Effector memory CD4-positive, alpha-beta T cell (primary cell): ENCODE data around the gene FAF1.

Source experiments
- DNase-seq, 3 donors: peaks; one replicate each; pipeline ENCODE4 v3.0.0-alpha.2; 2020
- H3K27ac ChIP-seq: 2 replicates; pipeline ENCODE4 v1.7.0; 2013; ENCODE audit warnings: mild to moderate bottlenecking, low read length, moderate library complexity; ENCODE audit not compliant: insufficient read depth, poor library complexity, severe bottlenecking
- H3K27me3 ChIP-seq: replicated peaks from 2 replicates; pipeline ENCODE4 v1.7.0; 2013; ENCODE audit warnings: mild to moderate bottlenecking, low read length; ENCODE audit not compliant: insufficient read depth, control insufficient read depth, poor library complexity, severe bottlenecking
- H3K36me3 ChIP-seq: 2 replicates; pipeline ENCODE4 v1.7.0; 2013; ENCODE audit warnings: mild to moderate bottlenecking, low read length, moderate library complexity; ENCODE audit not compliant: control insufficient read depth, insufficient read depth
- H3K4me1 ChIP-seq: 2 replicates; pipeline ENCODE4 v1.7.0; 2013; ENCODE audit warnings: low read length, mild to moderate bottlenecking; ENCODE audit not compliant: control insufficient read depth, insufficient read depth, poor library complexity, severe bottlenecking
- H3K4me3 ChIP-seq: 2 replicates; pipeline ENCODE4 v1.7.0; 2013; ENCODE audit warnings: low read length, low read depth, mild to moderate bottlenecking; ENCODE audit not compliant: insufficient read depth, poor library complexity, severe bottlenecking
- H3K9me3 ChIP-seq: 2 replicates; pipeline ENCODE4 v1.7.0; 2013; ENCODE audit warnings: mild to moderate bottlenecking, low read length, moderate library complexity; ENCODE audit not compliant: control insufficient read depth

FAF1 gene

GRCh38 chr1:50505427-50505826, 454.6 kb downstream of the FAF1 start:
- H3K4me3 ChIP-seq, result no peak overlapping the region
- DNase-seq, result no peak
- no peak overlapping the region for H3K27ac ChIP-seq
- H3K9me3 ChIP-seq, result no peaks in the 10 kb centered on the region
- H3K4me1 ChIP-seq, result no peaks in the 10 kb centered on the region
- H3K36me3 ChIP-seq, result no peaks in the 10 kb centered on the region
- H3K27me3 ChIP-seq, result no peaks in the 10 kb centered on the region

- H3K27me3 ChIP-seq, result no peaks in the 10 kb centered on the region
- no peaks in the 10 kb centered on the region for H3K4me1 ChIP-seq
- H3K27ac ChIP-seq, result no peak overlapping the region
- H3K9me3 ChIP-seq, result no peaks in the 10 kb centered on the region
- DNase-seq, result no peak
- peaks cover 4% of the 10 kb centered on the region for H3K36me3 ChIP-seq
- H3K4me3 ChIP-seq, result no peak overlapping the region
These were observed 456.6 kb downstream of the FAF1 start for GRCh38 chr1:50503515-50503914.

GRCh38 chr1:50502147-50502546, 457.9 kb downstream of the FAF1 start:
- Histone ChIP-seq H3K4me1 (no peaks in the 10 kb centered on the region), H3K4me3 (no peak overlapping the region), H3K27ac (no peak overlapping the region), H3K36me3 (peaks cover 8% of the 10 kb centered on the region), H3K27me3 (no peaks in the 10 kb centered on the region), H3K9me3 (no peaks in the 10 kb centered on the region)
- DNase-seq, result no peak

- no peaks in the 10 kb centered on the region for H3K27me3 ChIP-seq
- no peak for DNase-seq
- no peak overlapping the region for H3K4me3 ChIP-seq
- no peaks in the 10 kb centered on the region for H3K9me3 ChIP-seq
- no peak overlapping the region for H3K27ac ChIP-seq
- H3K36me3 ChIP-seq, result peaks cover 18% of the 10 kb centered on the region
- H3K4me1 ChIP-seq, result no peaks in the 10 kb centered on the region
These were observed 463.1 kb downstream of the FAF1 start for GRCh38 chr1:50497007-50497406.

GRCh38 chr1:50493710-50494109, 466.4 kb downstream of the FAF1 start:
- Histone ChIP-seq H3K4me1 (no peaks in the 10 kb centered on the region), H3K9me3 (no peaks in the 10 kb centered on the region), H3K27ac (no peak overlapping the region), H3K27me3 (no peaks in the 10 kb centered on the region), H3K4me3 (no peak overlapping the region), H3K36me3 (peaks cover 16% of the 10 kb centered on the region)
- no peak for DNase-seq

- DNase-seq, result no peak
- H3K9me3 ChIP-seq, result no peaks in the 10 kb centered on the region
- H3K36me3 ChIP-seq, result peaks cover 15% of the 10 kb centered on the region
- H3K4me3 ChIP-seq, result no peak overlapping the region
- no peaks in the 10 kb centered on the region for H3K27me3 ChIP-seq
- no peaks in the 10 kb centered on the region for H3K4me1 ChIP-seq
- H3K27ac ChIP-seq, result no peak overlapping the region
These were observed 467.9 kb downstream of the FAF1 start for GRCh38 chr1:50492142-50492541.

- Histone ChIP-seq H3K4me1 (no peaks in the 10 kb centered on the region), H3K9me3 (no peaks in the 10 kb centered on the region), H3K27ac (no peak overlapping the region), H3K4me3 (no peak overlapping the region), H3K27me3 (no peaks in the 10 kb centered on the region), H3K36me3 (peaks cover 15% of the 10 kb centered on the region)
- DNase-seq, result no peak
These were observed 468.9 kb downstream of the FAF1 start for GRCh38 chr1:50491142-50491541.

GRCh38 chr1:50490640-50491039, 469.4 kb downstream of the FAF1 start:
- no peak overlapping the region for H3K4me3 ChIP-seq
- no peak for DNase-seq
- H3K36me3 ChIP-seq, result peaks cover 15% of the 10 kb centered on the region
- H3K27ac ChIP-seq, result no peak overlapping the region
- H3K4me1 ChIP-seq, result no peaks in the 10 kb centered on the region
- H3K9me3 ChIP-seq, result no peaks in the 10 kb centered on the region
- no peaks in the 10 kb centered on the region for H3K27me3 ChIP-seq

GRCh38 chr1:50488876-50489275, 471.2 kb downstream of the FAF1 start:
- DNase-seq, result no peak
- Histone ChIP-seq H3K27ac (no peak overlapping the region), H3K4me1 (no peaks in the 10 kb centered on the region), H3K36me3 (peaks cover 8% of the 10 kb centered on the region), H3K9me3 (no peaks in the 10 kb centered on the region), H3K27me3 (no peaks in the 10 kb centered on the region), H3K4me3 (no peak overlapping the region)

- DNase-seq, result no peak
- H3K9me3 ChIP-seq, result no peaks in the 10 kb centered on the region
- no peaks in the 10 kb centered on the region for H3K4me1 ChIP-seq
- H3K27ac ChIP-seq, result no peak overlapping the region
- peaks cover 5% of the 10 kb centered on the region for H3K36me3 ChIP-seq
- H3K4me3 ChIP-seq, result no peak overlapping the region
- H3K27me3 ChIP-seq, result no peaks in the 10 kb centered on the region
These were observed 471.7 kb downstream of the FAF1 start for GRCh38 chr1:50488356-50488755.

- Histone ChIP-seq H3K27ac (no peak overlapping the region), H3K36me3 (peaks cover 5% of the 10 kb centered on the region), H3K27me3 (no peaks in the 10 kb centered on the region), H3K9me3 (no peaks in the 10 kb centered on the region), H3K4me3 (no peak overlapping the region), H3K4me1 (no peaks in the 10 kb centered on the region)
- no peak for DNase-seq
These were observed 472.3 kb downstream of the FAF1 start for GRCh38 chr1:50487725-50488124.
